ENCODE results near the gene FAAH2. TPM values are rescaled to one million over a fixed set of nuclear protein-coding genes. Genes with fewer than 3 reads are reported as not detected.

Gene FAAH2
- total RNA-seq, 1 experiment from 2014 or later, result 6.4 TPM

- Histone ChIP-seq H4K5ac (ENCODE audit: insufficient read length, low read depth, low read length) (no peak overlapping the region), H3K23me2 (ENCODE audit: insufficient read length, low read depth, low read length, poor library complexity, severe bottlenecking) (no peaks in the 10 kb centered on the region), H3K23ac (ENCODE audit: insufficient read length, low read depth, low read length) (no peak overlapping the region), H2AFZ (ENCODE audit: low read length) (no peak overlapping the region), H2AK5ac (ENCODE audit: insufficient read length, low read length) (no peak overlapping the region), H3K18ac (ENCODE audit: insufficient read length, low read depth, low read length) (no peak overlapping the region), H2BK12ac (ENCODE audit: insufficient read length, low read depth, low read length) (no peak overlapping the region), H3K4me1 (ENCODE audit: insufficient read depth, low read length) (no peaks in the 10 kb centered on the region), H4K8ac (replicated peaks; ENCODE audit: insufficient read length, low read depth, low read length) (no peak overlapping the region), H3K9ac (ENCODE audit: extremely low read depth, insufficient read length, low read length) (no peak overlapping the region), H3K79me2 (ENCODE audit: insufficient read depth, low read length) (no peaks in the 10 kb centered on the region), H3K27ac (ENCODE audit: insufficient read length, low read depth, low read length) (no peak overlapping the region), H3K4ac (ENCODE audit: low read depth, low read length) (no peak overlapping the region), H2BK20ac (ENCODE audit: low read depth, low read length, poor library complexity, severe bottlenecking) (no peak overlapping the region), H3K9me3 (ENCODE audit: control insufficient read depth, low read depth, low read length) (peaks cover 33% of the 10 kb centered on the region), H2BK120ac (ENCODE audit: low read depth, low read length, poor library complexity, severe bottlenecking) (no peak overlapping the region), H3K56ac (ENCODE audit: insufficient read length, low read depth, low read length) (no peak overlapping the region), H4K91ac (ENCODE audit: insufficient read length, low read depth, low read length) (no peak overlapping the region), H2BK5ac (ENCODE audit: insufficient read length, low read length) (no peak overlapping the region), H3K79me1 (ENCODE audit: insufficient read depth, low read depth, low read length, poor library complexity, severe bottlenecking) (no peaks in the 10 kb centered on the region), H3T11ph (ENCODE audit: low read length) (no peak overlapping the region), H3K27me3 (ENCODE audit: insufficient read depth, low read length) (no peaks in the 10 kb centered on the region), H3K14ac (ENCODE audit: insufficient read depth, low read length) (no peak overlapping the region), H3K4me2 (ENCODE audit: insufficient read depth, insufficient read length, low read length) (no peak overlapping the region), H4K20me1 (ENCODE audit: control insufficient read depth, insufficient read depth, insufficient read length) (no peaks in the 10 kb centered on the region), H2BK15ac (ENCODE audit: low read depth, low read length) (no peak overlapping the region)
- Mint-ChIP-seq H3K36me3 (ENCODE audit: insufficient read depth in 1 of 3, low read depth in 3 of 3) (peaks cover 3 to 22% (median 9%) of the 10 kb centered on the region in 3 experiments; a peak in 6 of 7 replicates), H3K4me3 (no peak overlapping the region), H3K9me3 (peaks cover 38 to 43% of the 10 kb centered on the region in 2 experiments), H3K27me3 (ENCODE audit: low read depth) (no peaks in the 10 kb centered on the region), H3K4me1 (no peaks in the 10 kb centered on the region), H3K27ac (no peak overlapping the region)
- DNase-seq, result no peak
- WGBS (ENCODE audit: extremely low coverage, insufficient read length, low lambda C conversion rate), result no CpG with 5 or more reads among the region's 3 CpGs
- TF ChIP-seq CTCF (conservative IDR thresholded peaks at IDR 0.05), result no peak
These were observed 20.2 kb upstream of the FAAH2 start for GRCh38 chrX:57266275-57266674.

Measured in H9 (cell line).